HepG2 (cell line): ENCODE measurements around the gene MFF. TPM values are rescaled to one million over a fixed set of nuclear protein-coding genes. Genes with fewer than 3 reads are reported as not detected.

Source experiments
- CREM ChIP-seq, 2 experiments: sonication (generic) in 1 of 2; formaldehyde crosslinking in 1 of 2; IDR thresholded peaks; 2 replicates each; pipeline versions ENCODE4 v1.4.0 to v1.6.1; 2016 to 2020; ENCODE audit warnings: antibody characterized with exemption in 1 of 2, mild to moderate bottlenecking in 1 of 2, missing genetic modification reagents in 1 of 2
- HINFP ChIP-seq: sonication (generic); formaldehyde crosslinking; IDR thresholded peaks from 2 replicates; pipeline ENCODE4 v1.4.0; 2020; ENCODE audit warnings: low read depth, mild to moderate bottlenecking, missing genetic modification reagents
- HMG20A ChIP-seq: IDR thresholded peaks from 2 replicates; pipeline ENCODE4 v1.6.1; 2016; ENCODE audit warnings: borderline replicate concordance
- IKZF5 ChIP-seq: IDR thresholded peaks from 2 replicates; pipeline ENCODE4 v1.6.1; 2018; ENCODE audit warnings: missing genetic modification reagents, mild to moderate bottlenecking, missing compliant biosample characterization
- PHF21A ChIP-seq: sonication (generic); formaldehyde crosslinking; IDR thresholded peaks from 2 replicates; pipeline ENCODE4 v1.5.0; 2020; ENCODE audit warnings: mild to moderate bottlenecking, missing genetic modification reagents
- PRDM10 ChIP-seq: sonication (generic); formaldehyde crosslinking; IDR thresholded peaks from 2 replicates; pipeline ENCODE4 v1.4.0; 2020; ENCODE audit warnings: low read depth, missing genetic modification reagents
- SMC3 ChIP-seq: IDR thresholded peaks from 2 replicates; pipeline ENCODE4 v1.6.1; 2011; ENCODE audit warnings: low read length, improper control_type of control experiment
- SNAPC2 ChIP-seq: sonication (generic); formaldehyde crosslinking; IDR thresholded peaks from 2 replicates; pipeline ENCODE4 v1.8.1; 2022; ENCODE audit warnings: mild to moderate bottlenecking, missing genetic modification reagents
- TSC22D2 ChIP-seq: sonication (generic); formaldehyde crosslinking; IDR thresholded peaks from 2 replicates; pipeline ENCODE4 v1.5.1; 2020; ENCODE audit warnings: missing genetic modification reagents, mild to moderate bottlenecking, borderline replicate concordance
- ZBTB20 ChIP-seq: sonication (generic); formaldehyde crosslinking; IDR thresholded peaks from 2 replicates; pipeline ENCODE4 v1.8.1; 2023; ENCODE audit warnings: missing genetic modification reagents, low read depth, mild to moderate bottlenecking, borderline replicate concordance
- ZFAT ChIP-seq: sonication (generic); formaldehyde crosslinking; conservative IDR thresholded peaks from 2 replicates; pipeline ENCODE4 v1.8.1; 2023; ENCODE audit warnings: missing genetic modification reagents, inconsistent platforms
- ZNF138 ChIP-seq: sonication (generic); formaldehyde crosslinking; IDR thresholded peaks from 2 replicates; pipeline ENCODE4 v1.5.0; 2020; ENCODE audit warnings: mild to moderate bottlenecking, low read depth, missing genetic modification reagents
- ZNF556 ChIP-seq: sonication (generic); formaldehyde crosslinking; IDR thresholded peaks from 2 replicates; pipeline ENCODE4 v1.4.0; 2020; ENCODE audit warnings: mild to moderate bottlenecking, missing genetic modification reagents, borderline replicate concordance
- ZNF644 ChIP-seq: IDR thresholded peaks from 2 replicates; pipeline ENCODE4 v1.6.1; 2016; ENCODE audit warnings: low read depth
- ZNF652 ChIP-seq: IDR thresholded peaks from 2 replicates; pipeline ENCODE4 v1.6.1; 2016; ENCODE audit warnings: low read depth, borderline replicate concordance
- polyA plus RNA-seq, 8 experiments: library from polyadenylated mRNA; depleted of rRNA in 3 of 8; stranded (reverse) in 7 of 8; unstranded in 1 of 8; fragments of >200 nt; fragmentation: Illumina TruSeq in 4 of 8; extraction: Trizol in 4 of 8; gene quantifications; 2 replicates each; pipeline versions ENCODE4 v1.2.1 to v1.2.3, GENCODE V29; 2011 to 2016; ENCODE audit warnings: low read depth in 4 of 8, missing spikeins in 1 of 8, mixed read lengths in 1 of 8; ENCODE audit not compliant: insufficient read depth in 1 of 8
- total RNA-seq, 5 experiments: library from RNA; depleted of rRNA; stranded (reverse); fragments of >200 nt; fragmentation: Illumina TruSeq; extraction: Trizol; gene quantifications; 2 replicates each; pipeline ENCODE4 v1.2.3, GENCODE V29; 2016; ENCODE audit warnings: low read depth in 1 of 5
- TF ChIP-seq, protein P1 (sequence below): IDR thresholded peaks from 2 replicates; pipeline ENCODE4 v1.6.1; 2016; ENCODE audit warnings: mild to moderate bottlenecking
- TF ChIP-seq, protein P2 (sequence below): IDR thresholded peaks from 2 replicates; pipeline ENCODE4 v1.6.1; 2012; ENCODE audit warnings: low read depth, low read length, improper control_type of control experiment

MFF gene
- total and polyA plus RNA-seq, 2 of the 13 experiments (the other 11 are each of a cell fraction or from before 2014, with no cell fraction given): 81.9 to 156 TPM

DNA sequence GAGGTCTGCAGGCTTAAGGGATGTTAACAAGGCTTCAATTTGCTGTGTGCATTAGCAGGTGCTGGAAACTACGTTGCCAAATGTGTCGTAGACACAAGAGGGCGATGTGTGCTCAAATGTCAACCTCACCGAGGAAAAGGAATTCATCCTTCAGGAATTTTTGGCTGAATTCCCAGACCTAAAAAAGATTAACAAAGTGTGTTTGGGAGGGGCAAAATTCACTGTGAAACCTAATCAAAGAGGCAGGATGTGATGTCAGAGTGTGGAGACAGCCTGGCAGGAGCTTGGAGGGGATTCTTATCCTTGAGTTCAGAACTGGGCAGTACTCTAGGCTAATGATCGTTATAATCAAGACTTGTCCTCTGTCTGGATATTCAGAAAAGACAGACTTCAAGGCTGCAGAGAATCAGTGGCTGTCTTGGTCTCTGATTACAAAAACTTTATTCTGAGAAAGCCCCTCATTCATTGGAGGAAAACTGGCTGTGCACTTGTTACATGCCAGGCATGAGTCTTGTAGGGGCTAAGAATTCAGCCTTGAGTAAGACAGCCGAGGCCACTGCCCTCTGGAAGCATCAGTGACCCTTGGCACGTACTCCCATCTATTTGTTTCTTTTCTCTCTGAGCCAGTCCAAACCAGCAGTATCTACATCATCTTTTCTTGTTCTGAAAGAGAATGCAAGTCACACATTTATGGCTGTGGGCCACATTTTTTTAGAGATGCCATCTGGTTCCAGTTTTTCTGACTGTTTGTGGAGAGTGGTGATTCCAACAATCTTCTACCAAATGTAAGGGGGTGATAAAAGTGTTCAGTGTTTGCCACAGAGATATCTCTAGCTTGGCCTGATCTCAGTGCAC lies 81.4 kb downstream of the MFF start (continued):
- TF ChIP-seq PRDM10 (0 out of 2 replicates have a peak, but pooled peaks have one; percentile 48), ZNF138 (CRISPR knock-in tag) (no peak), IKZF5 (peak; percentile 77), ZNF556 (CRISPR knock-in tag) (peak; percentile 80; the same call in 1 of the 2 replicates), SNAPC2 (CRISPR knock-in tag) (peak; percentile 71; the same call in 1 of the 2 replicates), ZFAT (no peak), SMC3 (peak; percentile 98), PHF21A (CRISPR knock-in tag) (peak; percentile 68; the same call in 1 of the 2 replicates), ZNF652 (peak; percentile 7; the same call in 1 of the 2 replicates), ZNF644 (CRISPR knock-in tag) (peak; percentile 16; the same call in 1 of the 2 replicates), HMG20A (peak; percentile 35; the same call in 1 of the 2 replicates), ZBTB20 (CRISPR knock-in tag) (0 out of 2 replicates have a peak, but pooled peaks have one; percentile 57), CREM (IDR thresholded peaks at IDR 0.05) (peak; percentile 89), CREM (CRISPR knock-in tag; IDR thresholded peaks at IDR 0.05) (0 out of 2 replicates have a peak, but pooled peaks have one; percentile 16), TSC22D2 (CRISPR knock-in tag) (0 out of 2 replicates have a peak, but pooled peaks have one; percentile 40), HINFP (CRISPR knock-in tag) (no peak; the same call in 1 of the 2 replicates)
- TF ChIP-seq, protein P1, sequence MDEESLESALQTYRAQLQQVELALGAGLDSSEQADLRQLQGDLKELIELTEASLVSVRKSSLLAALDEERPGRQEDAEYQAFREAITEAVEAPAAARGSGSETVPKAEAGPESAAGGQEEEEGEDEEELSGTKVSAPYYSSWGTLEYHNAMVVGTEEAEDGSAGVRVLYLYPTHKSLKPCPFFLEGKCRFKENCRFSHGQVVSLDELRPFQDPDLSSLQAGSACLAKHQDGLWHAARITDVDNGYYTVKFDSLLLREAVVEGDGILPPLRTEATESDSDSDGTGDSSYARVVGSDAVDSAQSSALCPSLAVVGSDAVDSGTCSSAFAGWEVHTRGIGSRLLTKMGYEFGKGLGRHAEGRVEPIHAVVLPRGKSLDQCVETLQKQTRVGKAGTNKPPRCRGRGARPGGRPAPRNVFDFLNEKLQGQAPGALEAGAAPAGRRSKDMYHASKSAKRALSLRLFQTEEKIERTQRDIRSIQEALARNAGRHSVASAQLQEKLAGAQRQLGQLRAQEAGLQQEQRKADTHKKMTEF (CRISPR knock-in tag): peak; percentile 91
- TF ChIP-seq, protein P2, sequence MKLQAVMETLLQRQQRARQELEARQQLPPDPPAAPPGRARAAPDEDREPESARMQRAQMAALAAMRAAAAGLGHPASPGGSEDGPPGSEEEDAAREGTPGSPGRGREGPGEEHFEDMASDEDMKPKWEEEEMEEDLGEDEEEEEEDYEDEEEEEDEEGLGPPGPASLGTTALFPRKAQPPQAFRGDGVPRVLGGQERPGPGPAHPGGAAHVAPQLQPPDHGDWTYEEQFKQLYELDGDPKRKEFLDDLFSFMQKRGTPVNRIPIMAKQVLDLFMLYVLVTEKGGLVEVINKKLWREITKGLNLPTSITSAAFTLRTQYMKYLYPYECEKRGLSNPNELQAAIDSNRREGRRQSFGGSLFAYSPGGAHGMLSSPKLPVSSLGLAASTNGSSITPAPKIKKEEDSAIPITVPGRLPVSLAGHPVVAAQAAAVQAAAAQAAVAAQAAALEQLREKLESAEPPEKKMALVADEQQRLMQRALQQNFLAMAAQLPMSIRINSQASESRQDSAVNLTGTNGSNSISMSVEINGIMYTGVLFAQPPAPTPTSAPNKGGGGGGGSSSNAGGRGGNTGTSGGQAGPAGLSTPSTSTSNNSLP: peak; percentile 94
